Fibroblast of pulmonary artery (primary cell): Measurements from ENCODE around the gene MKI67.

Experiments used
- DNase-seq: peaks from one replicate; pipeline ENCODE4 v3.0.0-alpha.2; 2010; ENCODE audit warnings: low read depth
- H3K4me3 ChIP-seq: replicated peaks from 2 replicates; pipeline ENCODE4 v1.5.1; 2011; ENCODE audit warnings: low read depth, mild to moderate bottlenecking, control low read depth, low read length, moderate library complexity
- TF ChIP-seq, protein P1 (sequence below): IDR thresholded peaks from 2 replicates; pipeline ENCODE4 v1.5.1; 2011; ENCODE audit warnings: mild to moderate bottlenecking, control low read depth, low read length, inconsistent platforms; ENCODE audit errors: missing control alignments

The MKI67 gene

GRCh38 chr10:128081720-128082119 lies 44.5 kb downstream of the MKI67 start:
- H3K4me3 ChIP-seq = no peak overlapping the region
- TF ChIP-seq, protein P1, sequence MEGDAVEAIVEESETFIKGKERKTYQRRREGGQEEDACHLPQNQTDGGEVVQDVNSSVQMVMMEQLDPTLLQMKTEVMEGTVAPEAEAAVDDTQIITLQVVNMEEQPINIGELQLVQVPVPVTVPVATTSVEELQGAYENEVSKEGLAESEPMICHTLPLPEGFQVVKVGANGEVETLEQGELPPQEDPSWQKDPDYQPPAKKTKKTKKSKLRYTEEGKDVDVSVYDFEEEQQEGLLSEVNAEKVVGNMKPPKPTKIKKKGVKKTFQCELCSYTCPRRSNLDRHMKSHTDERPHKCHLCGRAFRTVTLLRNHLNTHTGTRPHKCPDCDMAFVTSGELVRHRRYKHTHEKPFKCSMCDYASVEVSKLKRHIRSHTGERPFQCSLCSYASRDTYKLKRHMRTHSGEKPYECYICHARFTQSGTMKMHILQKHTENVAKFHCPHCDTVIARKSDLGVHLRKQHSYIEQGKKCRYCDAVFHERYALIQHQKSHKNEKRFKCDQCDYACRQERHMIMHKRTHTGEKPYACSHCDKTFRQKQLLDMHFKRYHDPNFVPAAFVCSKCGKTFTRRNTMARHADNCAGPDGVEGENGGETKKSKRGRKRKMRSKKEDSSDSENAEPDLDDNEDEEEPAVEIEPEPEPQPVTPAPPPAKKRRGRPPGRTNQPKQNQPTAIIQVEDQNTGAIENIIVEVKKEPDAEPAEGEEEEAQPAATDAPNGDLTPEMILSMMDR = no peak
- DNase-seq = peak; percentile 19

- no peak for DNase-seq
- TF ChIP-seq, protein P1 = no peak
- H3K4me3 ChIP-seq = no peak overlapping the region
These were observed 45.0 kb downstream of the MKI67 start for GRCh38 chr10:128081222-128081621.

DNA sequence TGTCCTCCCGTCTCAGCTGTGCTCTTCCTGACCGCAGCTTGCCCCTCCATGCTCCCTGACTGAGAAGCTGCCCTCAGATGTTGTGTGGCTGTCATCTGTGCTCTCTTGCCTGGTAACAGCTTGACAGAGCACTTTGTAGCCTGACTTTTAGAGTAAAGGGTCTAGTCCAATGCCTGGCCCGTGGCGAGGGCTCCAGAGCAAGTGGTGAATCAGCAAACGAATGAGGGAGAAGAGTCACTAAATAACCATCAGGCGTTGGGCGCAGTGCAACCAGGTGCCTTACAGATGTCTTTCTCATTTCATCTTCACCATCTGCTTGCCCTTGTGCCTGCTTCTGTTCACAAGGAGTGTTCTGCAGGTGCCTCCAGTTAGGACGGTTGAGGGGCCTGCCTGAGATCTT lies 45.6 kb downstream of the MKI67 start:
- no peak overlapping the region for H3K4me3 ChIP-seq
- TF ChIP-seq, protein P1 = no peak
- DNase-seq = no peak

DNA sequence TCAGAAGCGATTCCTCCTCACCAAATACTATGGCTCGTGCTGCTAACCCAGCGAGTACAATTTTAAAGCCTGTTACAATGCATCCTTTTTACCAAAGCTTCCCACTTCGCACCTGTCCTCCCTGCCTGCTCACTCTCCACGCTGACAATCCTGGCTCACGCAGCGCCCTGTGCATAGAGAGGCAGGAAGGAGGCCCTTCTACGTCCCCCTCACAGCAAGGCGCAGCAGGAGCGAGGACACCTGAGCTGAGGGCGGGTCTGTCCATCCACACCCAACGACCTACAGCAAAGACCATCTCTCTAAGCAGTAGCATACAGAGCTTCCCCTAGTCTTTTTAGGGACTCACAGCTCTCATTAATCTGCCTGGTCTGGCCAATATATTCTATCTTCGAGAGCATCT lies 46.0 kb downstream of the MKI67 start:
- no peak for DNase-seq
- no peak overlapping the region for H3K4me3 ChIP-seq
- TF ChIP-seq, protein P1 = no peak

DNA sequence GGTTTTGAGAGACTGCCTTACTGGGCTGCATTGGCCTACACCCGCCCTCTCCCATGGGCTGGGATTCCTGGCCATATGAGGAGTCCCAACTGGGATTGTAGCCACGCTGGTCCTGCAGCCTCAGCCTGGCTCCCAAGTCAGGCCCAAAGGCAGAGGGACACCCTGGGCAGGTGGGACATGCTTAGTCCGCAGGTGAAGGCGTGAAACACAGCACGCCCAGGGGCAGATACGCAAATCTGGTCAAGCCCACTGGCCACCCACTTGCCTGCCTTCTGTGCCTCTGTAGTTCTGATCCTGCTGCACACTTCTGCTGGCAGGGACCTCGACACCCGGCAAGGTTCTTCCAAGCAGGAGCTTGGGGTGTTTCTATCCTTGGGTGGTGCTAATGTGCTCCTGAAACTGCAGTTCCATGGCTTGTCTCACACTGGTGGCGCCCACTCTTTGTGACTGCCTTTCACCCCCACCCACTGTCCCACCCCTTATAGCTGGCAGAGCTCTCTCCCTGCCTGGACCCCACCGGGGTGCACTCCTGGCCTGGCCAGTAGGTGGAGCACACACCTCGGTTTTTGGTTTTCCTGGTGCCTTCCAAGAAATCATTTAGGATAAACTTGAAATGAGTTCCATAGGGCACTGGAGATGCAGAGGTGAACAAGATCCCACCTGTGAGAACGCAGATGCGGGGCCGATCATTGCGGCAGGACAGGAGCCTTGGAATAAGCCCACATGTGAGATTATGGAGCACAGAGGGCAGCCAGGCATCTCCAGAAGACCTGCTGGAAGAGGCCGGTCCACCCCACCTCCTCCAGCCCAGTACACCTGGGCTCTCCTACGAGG lies 47.9 kb downstream of the MKI67 start:
- TF ChIP-seq, protein P1 = peak; percentile 86
- peak; percentile 60 for DNase-seq

GRCh38 chr10:128077155-128077875 lies 48.9 kb downstream of the MKI67 start:
- DNase-seq = no peak
- no peak overlapping the region for H3K4me3 ChIP-seq
- TF ChIP-seq, protein P1 = no peak

More for the DNA sequence above, 47.9 kb downstream of the MKI67 start:
- no peak overlapping the region for H3K4me3 ChIP-seq
